A673 (cell line): ENCODE measurements around the gene LSM3. TPM values are rescaled to one million over a fixed set of nuclear protein-coding genes. Genes with fewer than 3 reads are reported as not detected.

Experiments
- BruUV-seq: library from RNA; stranded (reverse); fragments of 400-500 nt; replicated peaks from 2 replicates; lab custom pipeline; 2021; lab: Mats Ljungman, UMichigan
- CTCF ChIA-PET: fragments of 300-600 bp; sonication (Branson Sonifier 250); formaldehyde crosslinking; loops from one replicate; lab custom pipeline; 2022; ENCODE audit warnings: antibody characterized with exemption; lab: Charles Lee
- POLR2A ChIA-PET: fragments of 300-600 bp; sonication (Branson Sonifier 250); formaldehyde crosslinking; loops from one replicate; lab custom pipeline; 2022; ENCODE audit warnings: antibody characterized with exemption; ENCODE audit not compliant: low non-redundant PET; lab: Charles Lee
- DNase-seq: peaks from one replicate; pipeline ENCODE4 v3.0.0-alpha.2; 2015; ENCODE audit warnings: low spot score
- H3K27ac ChIP-seq: fragments of 200-600 bp; sonication (generic); 2 replicates; pipeline ENCODE4 v1.5.1; 2016; ENCODE audit warnings: mixed run types, low read depth, mild to moderate bottlenecking, mixed read lengths, antibody characterized with exemption, low read length; ENCODE audit not compliant: poor library complexity, severe bottlenecking
- H3K27me3 ChIP-seq: fragments of 200-600 bp; sonication (generic); replicated peaks from 2 replicates; pipeline ENCODE4 v1.6.1; 2017; ENCODE audit warnings: mixed run types, low read depth, mild to moderate bottlenecking, mixed read lengths, antibody characterized with exemption, low read length; ENCODE audit not compliant: insufficient read depth, poor library complexity
- H3K36me3 ChIP-seq: fragments of 200-600 bp; sonication (generic); 2 replicates; pipeline ENCODE4 v1.6.1; 2016; ENCODE audit warnings: mixed run types, mild to moderate bottlenecking, mixed read lengths, antibody characterized with exemption, low read length; ENCODE audit not compliant: insufficient read depth, poor library complexity, severe bottlenecking
- H3K4me1 ChIP-seq: fragments of 200-600 bp; sonication (generic); 2 replicates; pipeline ENCODE4 v1.6.1; 2017; ENCODE audit warnings: mixed run types, mild to moderate bottlenecking, mixed read lengths, antibody characterized with exemption, low read length; ENCODE audit not compliant: insufficient read depth, poor library complexity, severe bottlenecking
- H3K4me3 ChIP-seq: fragments of 200-600 bp; sonication (generic); 2 replicates; pipeline ENCODE4 v1.5.1; 2016; ENCODE audit warnings: low read depth, mixed run types, mild to moderate bottlenecking, mixed read lengths, low read length; ENCODE audit not compliant: poor library complexity, severe bottlenecking
- H3K9me3 ChIP-seq: fragments of 200-600 bp; sonication (generic); 2 replicates; pipeline ENCODE4 v1.6.1; 2016; ENCODE audit warnings: mixed run types, low read depth, mild to moderate bottlenecking, mixed read lengths, antibody characterized with exemption, low read length; ENCODE audit not compliant: poor library complexity, severe bottlenecking
- EZH2 ChIP-seq: fragments of 200-600 bp; sonication (generic); IDR thresholded peaks from 2 replicates; pipeline ENCODE4 v1.6.1; 2017; ENCODE audit warnings: borderline replicate concordance, low read depth, mild to moderate bottlenecking, mixed read lengths, antibody characterized with exemption, low read length; ENCODE audit not compliant: poor library complexity, severe bottlenecking
- intact Hi-C: fragments of 100-400 bp; cut with micrococcal nuclease; formaldehyde crosslinking; loops from one replicate; pipeline ENCODE4 v1.10.0; 2022; ENCODE audit not compliant: unreplicated experiment
- total RNA-seq: library from RNA; stranded (reverse); gene quantifications from 2 replicates; pipeline ENCODE4 v1.2.3, GENCODE V29; 2021
- TF ChIP-seq, protein P1 (sequence below): fragments of 300-800, 200-600 bp; sonication (generic); conservative IDR thresholded peaks from 2 replicates; pipeline ENCODE4 v1.5.1; 2017; ENCODE audit warnings: low read depth, mild to moderate bottlenecking, antibody characterized with exemption, low read length, moderate library complexity, mixed read lengths

LSM3 gene
- total RNA-seq, 1 experiment from 2014 or later, result 29.4 TPM

DNA sequence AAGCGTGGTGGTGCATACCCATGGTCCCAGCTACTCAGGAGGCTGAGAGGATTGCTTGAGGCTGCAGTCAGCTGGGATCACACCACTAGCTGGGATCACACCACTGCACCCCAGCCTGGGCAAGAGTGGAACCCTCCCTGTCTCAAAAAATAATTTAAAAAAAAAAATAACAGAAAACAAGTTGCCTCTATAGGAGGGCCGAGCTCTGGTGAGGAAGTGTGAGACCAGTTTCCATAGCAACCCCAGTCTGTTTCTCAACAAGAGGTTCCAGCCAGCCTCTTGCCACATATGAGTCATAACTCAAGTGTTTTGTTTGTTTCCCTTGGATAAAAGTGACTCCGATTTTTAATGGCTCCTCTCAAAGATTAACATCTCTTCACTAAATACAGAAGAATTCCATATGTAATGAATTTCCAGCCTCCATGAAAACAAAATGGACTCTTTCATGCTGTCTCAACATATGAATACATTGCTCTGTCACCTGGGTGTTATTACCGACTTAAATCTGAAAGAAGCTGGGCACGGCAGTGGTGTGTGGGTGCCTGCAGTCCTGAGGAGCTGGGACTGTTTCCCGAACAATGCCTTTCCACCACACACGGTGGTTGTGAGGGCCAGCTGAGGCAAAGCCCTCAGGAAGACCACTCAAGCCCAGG, 34.1 kb upstream of the LSM3 start:
- BruUV-seq, result no TSS peak
- DNase-seq, result peak; percentile 93
- H3K9me3 ChIP-seq, result no peaks in the 10 kb centered on the region
- no peak overlapping the region for H3K4me3 ChIP-seq
- ChIA-PET POLR2A (no interaction called here), CTCF (interaction anchor here (1.9 to 2.7 kb wide), 2 partner anchors 20 to 248 kb away, joined by 4 to 9 read pairs; partner anchors contain the start of genes CHCHD4 and TMEM43)
- peak overlapping the region; percentile 72 for H3K27ac ChIP-seq
- no peak for TF ChIP-seq EZH2
- TF ChIP-seq, protein P1, sequence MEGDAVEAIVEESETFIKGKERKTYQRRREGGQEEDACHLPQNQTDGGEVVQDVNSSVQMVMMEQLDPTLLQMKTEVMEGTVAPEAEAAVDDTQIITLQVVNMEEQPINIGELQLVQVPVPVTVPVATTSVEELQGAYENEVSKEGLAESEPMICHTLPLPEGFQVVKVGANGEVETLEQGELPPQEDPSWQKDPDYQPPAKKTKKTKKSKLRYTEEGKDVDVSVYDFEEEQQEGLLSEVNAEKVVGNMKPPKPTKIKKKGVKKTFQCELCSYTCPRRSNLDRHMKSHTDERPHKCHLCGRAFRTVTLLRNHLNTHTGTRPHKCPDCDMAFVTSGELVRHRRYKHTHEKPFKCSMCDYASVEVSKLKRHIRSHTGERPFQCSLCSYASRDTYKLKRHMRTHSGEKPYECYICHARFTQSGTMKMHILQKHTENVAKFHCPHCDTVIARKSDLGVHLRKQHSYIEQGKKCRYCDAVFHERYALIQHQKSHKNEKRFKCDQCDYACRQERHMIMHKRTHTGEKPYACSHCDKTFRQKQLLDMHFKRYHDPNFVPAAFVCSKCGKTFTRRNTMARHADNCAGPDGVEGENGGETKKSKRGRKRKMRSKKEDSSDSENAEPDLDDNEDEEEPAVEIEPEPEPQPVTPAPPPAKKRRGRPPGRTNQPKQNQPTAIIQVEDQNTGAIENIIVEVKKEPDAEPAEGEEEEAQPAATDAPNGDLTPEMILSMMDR, result no peak
- intact Hi-C loops, result no loop called here
- peaks cover 27% of the 10 kb centered on the region for H3K4me1 ChIP-seq
- H3K27me3 ChIP-seq, result no peaks in the 10 kb centered on the region
- H3K36me3 ChIP-seq, result peaks cover 26% of the 10 kb centered on the region

- BruUV-seq, result TSS peak; percentile 53
- peak overlapping the region; percentile 72 for H3K27ac ChIP-seq
- ChIA-PET CTCF (interaction anchor here (1.9 to 2.7 kb wide), 2 partner anchors 20 to 249 kb away, joined by 4 to 9 read pairs; partner anchors contain the start of genes CHCHD4 and TMEM43), POLR2A (no interaction called here)
- intact Hi-C loops, result no loop called here
- H3K36me3 ChIP-seq, result peaks cover 25% of the 10 kb centered on the region
- no peaks in the 10 kb centered on the region for H3K27me3 ChIP-seq
- peaks cover 27% of the 10 kb centered on the region for H3K4me1 ChIP-seq
- TF ChIP-seq, protein P1, result no peak
- no peak for TF ChIP-seq EZH2
- DNase-seq, result no peak
- H3K4me3 ChIP-seq, result no peak overlapping the region
- no peaks in the 10 kb centered on the region for H3K9me3 ChIP-seq
Measured at GRCh38 chr3:14145236-14145635, 33.4 kb upstream of the LSM3 start.

DNA sequence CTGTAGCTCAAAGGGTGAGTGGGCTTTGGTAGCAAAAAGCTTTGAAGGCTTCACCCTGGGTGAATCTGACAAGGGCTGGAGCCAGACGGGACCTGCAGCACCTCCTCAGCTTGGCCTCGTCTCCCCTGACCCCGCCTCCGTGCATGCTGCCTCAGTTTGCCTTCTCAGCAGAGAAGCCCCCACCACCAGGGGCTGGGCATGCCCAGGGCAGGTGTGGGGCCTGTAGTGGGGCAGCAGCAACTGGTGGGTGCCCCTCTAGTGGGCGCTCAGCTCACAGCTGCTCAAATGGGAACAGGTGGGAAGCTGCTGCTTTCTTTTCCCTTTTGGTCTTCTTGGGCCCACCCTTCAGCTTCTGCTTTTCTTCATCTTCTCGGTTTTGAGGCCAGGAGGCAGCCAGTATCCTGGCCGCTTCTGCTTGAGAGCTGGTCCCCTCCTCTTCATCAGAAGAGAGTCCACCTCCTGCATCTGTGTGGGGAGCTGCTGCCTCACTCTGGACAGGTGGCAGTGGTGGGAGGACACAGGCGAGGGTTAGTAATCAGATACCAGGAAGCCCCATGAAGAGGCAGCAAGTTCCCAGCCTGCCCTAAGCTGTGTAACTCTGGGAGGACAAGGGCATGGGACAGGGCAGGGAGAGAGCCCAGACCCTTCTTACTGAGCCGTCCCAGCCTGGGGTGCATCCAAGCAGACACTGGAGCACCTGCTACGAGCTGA, 32.8 kb upstream of the LSM3 start:
- no peak for DNase-seq
- Histone ChIP-seq H3K27me3 (no peaks in the 10 kb centered on the region), H3K4me3 (no peak overlapping the region), H3K27ac (no peak overlapping the region), H3K9me3 (no peaks in the 10 kb centered on the region), H3K36me3 (peaks cover 25% of the 10 kb centered on the region), H3K4me1 (peaks cover 27% of the 10 kb centered on the region)
- ChIA-PET POLR2A (no interaction called here), CTCF (interaction anchor here (1.9 to 2.7 kb wide), 2 partner anchors 21 to 249 kb away, joined by 4 to 9 read pairs; partner anchors contain the start of genes CHCHD4 and TMEM43)
- intact Hi-C loops, result no loop called here
- TF ChIP-seq, protein P1, result no peak
- no peak for TF ChIP-seq EZH2
- no TSS peak for BruUV-seq
